ENCODE data around the gene RAPGEF3. TPM values are rescaled to one million over a fixed set of nuclear protein-coding genes. Genes with fewer than 3 reads are reported as not detected.

Gene RAPGEF3
- total RNA-seq, 6 experiments from 2014 or later: 2.0 to 4.1 (median 3.1) TPM

- H3K4me3 Mint-ChIP-seq: no peak overlapping the region
- peaks cover 10% of the 10 kb centered on the region for H3K27me3 Mint-ChIP-seq (ENCODE audit: insufficient read depth)
- H3K36me3 Mint-ChIP-seq (ENCODE audit: low read depth): peaks cover 9% of the 10 kb centered on the region
- no peaks in the 10 kb centered on the region for H3K9me3 Mint-ChIP-seq
- H3K27ac Mint-ChIP-seq: peak overlapping the region; percentile 52
- DNase-seq: no peak
- H3K4me1 Mint-ChIP-seq (ENCODE audit: low read depth): no peaks in the 10 kb centered on the region
- TF ChIP-seq CTCF (IDR thresholded peaks at IDR 0.05): no peak
These were observed 26.6 kb upstream of the RAPGEF3 start for GRCh38 chr12:47785036-47785886.

GRCh38 chr12:47783821-47784819, 25.4 kb upstream of the RAPGEF3 start:
- H3K27me3 Mint-ChIP-seq (ENCODE audit: insufficient read depth): peaks cover 15% of the 10 kb centered on the region
- no peak overlapping the region for H3K4me3 Mint-ChIP-seq
- no peaks in the 10 kb centered on the region for H3K9me3 Mint-ChIP-seq
- TF ChIP-seq CTCF (IDR thresholded peaks at IDR 0.05): no peak
- H3K27ac Mint-ChIP-seq: no peak overlapping the region
- H3K36me3 Mint-ChIP-seq (ENCODE audit: low read depth): peaks cover 9% of the 10 kb centered on the region
- H3K4me1 Mint-ChIP-seq (ENCODE audit: low read depth): peaks cover 3% of the 10 kb centered on the region
- no peak for DNase-seq

GRCh38 chr12:47783024-47783755, 24.5 kb upstream of the RAPGEF3 start:
- H3K4me1 Mint-ChIP-seq (ENCODE audit: low read depth): peaks cover 9% of the 10 kb centered on the region
- no peak for DNase-seq
- peak overlapping the region; percentile 9; the same call in 1 of the 2 replicates for H3K27ac Mint-ChIP-seq
- no peaks in the 10 kb centered on the region for H3K9me3 Mint-ChIP-seq
- no peak for TF ChIP-seq CTCF (IDR thresholded peaks at IDR 0.05)
- peaks cover 9% of the 10 kb centered on the region for H3K36me3 Mint-ChIP-seq (ENCODE audit: low read depth)
- H3K27me3 Mint-ChIP-seq (ENCODE audit: insufficient read depth): peaks cover 19% of the 10 kb centered on the region
- no peak overlapping the region for H3K4me3 Mint-ChIP-seq

GRCh38 chr12:47782372-47782770, 23.7 kb upstream of the RAPGEF3 start:
- H3K9me3 Mint-ChIP-seq: no peaks in the 10 kb centered on the region
- peaks cover 19% of the 10 kb centered on the region for H3K27me3 Mint-ChIP-seq (ENCODE audit: insufficient read depth)
- no peak for TF ChIP-seq CTCF (IDR thresholded peaks at IDR 0.05)
- no peak for DNase-seq
- no peak overlapping the region for H3K4me3 Mint-ChIP-seq
- H3K4me1 Mint-ChIP-seq (ENCODE audit: low read depth): peaks cover 17% of the 10 kb centered on the region
- H3K27ac Mint-ChIP-seq: peak overlapping the region; percentile 69; the same call in 1 of the 2 replicates
- peaks cover 9% of the 10 kb centered on the region for H3K36me3 Mint-ChIP-seq (ENCODE audit: low read depth)

All from HFFc6 (cell line).